Subcutaneous adipose tissue (tissue), 4 donors: ENCODE data around the gene GADL1. TPM values are rescaled to one million over a fixed set of nuclear protein-coding genes. Genes with fewer than 3 reads are reported as not detected.

Source experiments
- CTCF ChIP-seq: fragments of 450-650 bp; IDR thresholded peaks from one replicate; pipeline ENCODE4 v1.5.1; 2016; ENCODE audit warnings: low read depth, mild to moderate bottlenecking, control low read depth, antibody characterized with exemption, moderate library complexity
- total RNA-seq, 4 donors: library from RNA; depleted of rRNA; stranded (reverse); fragments of >200 nt; gene quantifications; one replicate each; pipeline ENCODE4 v1.1.0, GENCODE V29; 2016

The GADL1 gene
- total RNA-seq, 4 donors from 2014 or later = not detected

- no peak for TF ChIP-seq CTCF
Observed at GRCh38 chr3:30878862-30879261, 15.6 kb downstream of the GADL1 start.

- TF ChIP-seq CTCF = no peak
Observed at GRCh38 chr3:30875505-30875904, 19.0 kb downstream of the GADL1 start.

GRCh38 chr3:30873671-30874070, 20.8 kb downstream of the GADL1 start:
- TF ChIP-seq CTCF = no peak

- TF ChIP-seq CTCF = no peak
Observed at GRCh38 chr3:30872879-30873278, 21.6 kb downstream of the GADL1 start.

- TF ChIP-seq CTCF = no peak
Observed at GRCh38 chr3:30871720-30872119, 22.7 kb downstream of the GADL1 start.

GRCh38 chr3:30864836-30865235, 29.6 kb downstream of the GADL1 start:
- no peak for TF ChIP-seq CTCF

- TF ChIP-seq CTCF = no peak
Observed at GRCh38 chr3:30864132-30864531, 30.3 kb downstream of the GADL1 start.
